BJ (cell line): ENCODE results near the gene CCNQ. TPM values are rescaled to one million over a fixed set of nuclear protein-coding genes. Genes with fewer than 3 reads are reported as not detected.

Experiments
- CTCF ChIA-PET: fragments of 350-600 bp; formaldehyde crosslinking; extraction: SDS; loops from one replicate; lab custom pipeline; 2021; ENCODE audit warnings: antibody characterized with exemption, inconsistent platforms; lab: Yijun Ruan, JAX
- POLR2A ChIA-PET: fragments of 300-600 bp; sonication (Branson Sonifier 250); formaldehyde crosslinking; extraction: SDS; loops from one replicate; lab custom pipeline; 2021; ENCODE audit warnings: antibody characterized with exemption; lab: Charles Lee
- DNase-seq: peaks from one replicate; pipeline ENCODE4 v3.0.0-alpha.2; 2011; ENCODE audit warnings: low read depth
- H3K27me3 ChIP-seq: 2 replicates; pipeline ENCODE4 v1.6.0; 2011; ENCODE audit warnings: low read length; ENCODE audit not compliant: control insufficient read depth, insufficient read depth
- H3K36me3 ChIP-seq: 2 replicates; pipeline ENCODE4 v1.5.1; 2011; ENCODE audit warnings: low read length; ENCODE audit not compliant: control insufficient read depth, insufficient read depth
- H3K4me3 ChIP-seq: 2 replicates; pipeline ENCODE4 v1.5.1; 2011; ENCODE audit warnings: low read depth, mild to moderate bottlenecking, control low read depth, low read length
- polyA plus RNA-seq: library from polyadenylated mRNA; depleted of rRNA; stranded (reverse); fragments of >200 nt; gene quantifications from 2 replicates; pipeline ENCODE4 v1.2.3, GENCODE V29; 2011
- TF ChIP-seq, protein P1 (sequence below): IDR thresholded peaks from 2 replicates; pipeline ENCODE4 v1.5.1; 2011; ENCODE audit warnings: low read depth, mild to moderate bottlenecking, control low read depth, inconsistent platforms, low read length, moderate library complexity; ENCODE audit not compliant: insufficient read depth

CCNQ gene
- polyA plus RNA-seq, 1 experiment: 44.0 TPM

- Histone ChIP-seq H3K4me3 (no peak overlapping the region), H3K36me3 (no peaks in the 10 kb centered on the region), H3K27me3 (peaks cover 31% of the 10 kb centered on the region)
- ChIA-PET POLR2A (no interaction called here), CTCF (interaction anchor here (0.7 to 2.1 kb wide), 5 partner anchors 9 to 125 kb away, joined by 3 to 7 read pairs (median 3); no protein-coding TSS in a partner anchor)
- TF ChIP-seq, protein P1, sequence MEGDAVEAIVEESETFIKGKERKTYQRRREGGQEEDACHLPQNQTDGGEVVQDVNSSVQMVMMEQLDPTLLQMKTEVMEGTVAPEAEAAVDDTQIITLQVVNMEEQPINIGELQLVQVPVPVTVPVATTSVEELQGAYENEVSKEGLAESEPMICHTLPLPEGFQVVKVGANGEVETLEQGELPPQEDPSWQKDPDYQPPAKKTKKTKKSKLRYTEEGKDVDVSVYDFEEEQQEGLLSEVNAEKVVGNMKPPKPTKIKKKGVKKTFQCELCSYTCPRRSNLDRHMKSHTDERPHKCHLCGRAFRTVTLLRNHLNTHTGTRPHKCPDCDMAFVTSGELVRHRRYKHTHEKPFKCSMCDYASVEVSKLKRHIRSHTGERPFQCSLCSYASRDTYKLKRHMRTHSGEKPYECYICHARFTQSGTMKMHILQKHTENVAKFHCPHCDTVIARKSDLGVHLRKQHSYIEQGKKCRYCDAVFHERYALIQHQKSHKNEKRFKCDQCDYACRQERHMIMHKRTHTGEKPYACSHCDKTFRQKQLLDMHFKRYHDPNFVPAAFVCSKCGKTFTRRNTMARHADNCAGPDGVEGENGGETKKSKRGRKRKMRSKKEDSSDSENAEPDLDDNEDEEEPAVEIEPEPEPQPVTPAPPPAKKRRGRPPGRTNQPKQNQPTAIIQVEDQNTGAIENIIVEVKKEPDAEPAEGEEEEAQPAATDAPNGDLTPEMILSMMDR: no peak
- DNase-seq: no peak
These were observed 46.2 kb upstream of the CCNQ start for GRCh38 chrX:153645151-153645550.

DNA sequence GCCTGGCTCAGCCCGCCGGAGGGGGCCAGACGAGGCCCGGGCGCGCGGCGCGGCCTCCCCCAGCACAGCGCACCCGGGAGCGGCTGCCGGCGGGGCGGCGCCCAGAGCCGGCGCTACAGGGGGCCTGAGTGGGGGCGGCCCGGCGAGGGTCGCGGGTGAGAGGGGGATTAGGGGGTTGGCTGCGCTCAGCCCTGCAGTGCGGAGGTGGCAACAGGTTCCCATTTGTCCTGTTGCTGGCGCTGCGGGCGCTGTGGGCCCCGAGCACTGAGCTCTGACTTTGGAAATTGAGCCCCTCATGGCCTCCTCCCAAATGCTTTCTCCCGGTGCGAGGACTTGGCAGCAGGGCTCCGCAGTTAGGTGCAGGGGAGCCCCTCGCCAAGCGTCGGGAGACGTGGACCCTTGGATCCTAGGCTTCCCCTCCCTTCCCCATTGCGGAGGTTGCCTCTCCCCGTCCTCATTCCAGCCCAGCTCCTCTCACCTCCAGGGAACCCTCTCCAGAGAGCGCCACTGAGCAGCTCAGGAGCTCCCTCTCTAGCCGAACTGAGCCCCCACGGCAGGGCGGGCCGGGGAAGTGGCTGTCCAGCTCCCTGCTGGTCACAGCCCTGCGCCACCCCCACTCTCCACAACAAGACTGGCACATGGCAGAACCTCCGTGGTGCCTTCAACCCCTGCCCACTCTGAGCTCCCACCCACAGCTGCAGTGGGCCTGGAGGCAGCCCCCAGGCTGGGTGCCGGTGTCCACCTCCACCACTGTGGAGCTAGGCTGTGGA, 45.6 kb upstream of the CCNQ start:
- POLR2A ChIA-PET: no interaction called here
- no peaks in the 10 kb centered on the region for H3K36me3 ChIP-seq
- CTCF ChIA-PET: interaction anchor here (0.7 to 2.1 kb wide), 6 partner anchors 8 to 125 kb away, joined by 3 to 7 read pairs (median 3); no protein-coding TSS in a partner anchor

DNA sequence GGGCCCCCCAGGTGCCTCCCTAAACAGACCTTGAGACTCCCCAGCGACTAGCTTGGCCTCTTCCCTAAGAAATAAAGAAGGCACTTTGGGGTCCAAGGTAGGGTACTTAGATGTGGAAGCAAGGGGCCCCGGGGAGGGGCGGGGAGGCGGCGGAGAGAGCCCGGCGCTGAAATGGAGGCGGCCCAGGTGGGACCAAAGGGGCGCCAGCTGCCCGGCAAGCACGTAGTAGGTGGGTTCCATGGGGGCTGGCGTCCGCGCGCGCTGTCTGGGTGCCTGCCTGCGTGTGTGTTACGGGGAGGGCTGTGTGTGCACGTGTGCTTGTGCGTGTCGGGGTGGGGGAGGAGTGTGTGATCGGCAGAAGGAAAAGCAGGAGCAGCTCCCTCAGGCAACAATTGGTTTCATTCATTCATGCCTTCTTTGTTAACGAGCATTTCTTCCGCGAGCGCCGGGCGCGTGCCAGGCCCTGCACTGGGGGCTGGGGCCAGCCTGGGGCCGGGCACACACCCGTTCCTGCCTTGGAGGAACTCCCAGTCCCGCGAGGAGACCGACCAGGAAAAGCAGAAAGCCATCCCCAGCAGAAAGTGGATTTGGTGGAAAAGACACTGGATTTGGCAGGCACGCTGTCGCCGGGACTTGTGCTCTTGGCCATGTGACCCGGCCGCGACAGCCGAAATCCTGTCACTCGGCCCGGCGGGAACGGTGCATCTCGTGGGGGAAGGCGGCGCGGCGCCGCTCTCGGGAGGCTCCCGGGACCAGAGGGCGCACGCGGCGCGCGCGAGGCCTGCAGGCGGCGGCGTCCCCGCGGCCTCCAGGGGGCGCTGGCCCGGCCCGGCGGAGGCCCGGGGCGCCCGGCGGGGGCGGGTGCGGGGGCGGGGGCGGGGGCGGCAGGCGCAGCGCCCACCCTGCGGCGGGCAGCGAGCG, 44.8 kb upstream of the CCNQ start:
- Histone ChIP-seq H3K4me3 (0 out of 2 replicates have a peak overlapping the region, but pooled peaks have one; percentile 2), H3K36me3 (no peaks in the 10 kb centered on the region), H3K27me3 (peaks cover 31% of the 10 kb centered on the region)
- TF ChIP-seq, protein P1: peak; percentile 10; the same call in 1 of the 2 replicates
- POLR2A ChIA-PET: no interaction called here
- no peak for DNase-seq
- CTCF ChIA-PET: interaction anchor here (1.0 to 2.1 kb wide), 2 partner anchors 12 to 24 kb away, joined by 3 to 7 read pairs; no protein-coding TSS in a partner anchor

More for the DNA sequence above, 45.6 kb upstream of the CCNQ start:
- TF ChIP-seq, protein P1: no peak
- no peak for DNase-seq
- no peak overlapping the region for H3K4me3 ChIP-seq
- H3K27me3 ChIP-seq: peaks cover 31% of the 10 kb centered on the region

- Histone ChIP-seq H3K27me3 (peaks cover 27% of the 10 kb centered on the region), H3K4me3 (no peak overlapping the region), H3K36me3 (no peaks in the 10 kb centered on the region)
- ChIA-PET POLR2A (no interaction called here), CTCF (no interaction called here)
- DNase-seq: no peak
- TF ChIP-seq, protein P1: no peak
These were observed 43.9 kb upstream of the CCNQ start for GRCh38 chrX:153642655-153643430.
